Measurements from ENCODE around the gene PLA2G7.
"Not testable (repeated sequence)": the region's sequence is repeated elsewhere in the genome, so short reads cannot be mapped to it uniquely, and the experiment has no call there.

PLA2G7 gene

GRCh38 chr6:46772762-46773161 lies 37.6 kb upstream of the PLA2G7 start:
- Histone ChIP-seq H3K9me3 (replicated peaks in 1 of 11) (peaks cover 0 to 4% (median 0%) of the 10 kb centered on the region in 11 experiments; a peak in 2 of 22 replicates), H4K20me1 (no peaks in the 10 kb centered on the region), H3K27me3 (no peaks in the 10 kb centered on the region), H3K4me1 (peaks cover 0 to 70% (median 8%) of the 10 kb centered on the region in 10 experiments; a peak in 10 of 20 replicates), H3K9ac (peak overlapping the region in 4 of 11 experiments; percentile 32 to 84 (median 74); a peak in 7 of 22 replicates), H3K36me3 (no peaks in the 10 kb centered on the region), H3K4me3 (no peak overlapping the region), H3K27ac (peak overlapping the region in 6 of 11 experiments; percentile 43 to 97 (median 82); a peak in 13 of 22 replicates), H3K4me2 (peak overlapping the region in 5 of 11 experiments; percentile 36 to 83 (median 71); a peak in 10 of 22 replicates)
- peak in 3 of 11 experiments; percentile 42 to 88 (median 76); a peak in 5 of 22 replicates for TF ChIP-seq Cebpa-rat (IDR thresholded peaks at IDR 0.05)

DNA sequence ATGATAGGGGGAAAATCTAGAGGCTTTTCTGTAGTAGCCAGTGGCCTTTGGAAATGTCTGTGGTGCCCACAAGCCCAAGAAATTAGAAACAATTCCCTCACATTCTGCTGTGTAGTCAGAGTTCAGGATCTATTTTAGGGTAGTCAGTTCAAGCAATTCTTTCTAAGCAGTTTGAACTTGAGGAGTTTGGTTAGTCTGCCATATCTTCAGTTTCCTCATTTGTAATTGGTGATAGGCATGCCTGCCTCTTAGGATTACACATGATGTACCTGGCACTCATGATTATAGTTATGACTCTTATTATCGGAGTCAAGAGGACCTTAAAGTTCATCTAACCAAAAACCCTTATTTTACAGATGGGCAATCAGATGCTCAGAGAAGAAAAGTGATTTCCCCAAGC lies 36.8 kb upstream of the PLA2G7 start:
- peaks cover 0 to 6% (median 3%) of the 10 kb centered on the region in 11 experiments; a peak in 5 of 22 replicates for H3K9me3 ChIP-seq (replicated peaks in 1 of 11)
- H3K4me3 ChIP-seq, result no peak overlapping the region
- H3K4me1 ChIP-seq, result peaks cover 0 to 67% (median 8%) of the 10 kb centered on the region in 10 experiments; a peak in 10 of 20 replicates
- H3K36me3 ChIP-seq, result no peaks in the 10 kb centered on the region
- H3K9ac ChIP-seq, result peak overlapping the region in 3 of 11 experiments; percentile 70 to 84 (median 79); a peak in 7 of 22 replicates
- H3K27me3 ChIP-seq, result no peaks in the 10 kb centered on the region
- H3K27ac ChIP-seq, result peak overlapping the region in 6 of 11 experiments; percentile 28 to 97 (median 82); a peak in 11 of 22 replicates
- no peak for TF ChIP-seq Cebpa-rat (IDR thresholded peaks at IDR 0.05)
- peak overlapping the region in 5 of 11 experiments; percentile 36 to 79 (median 71); a peak in 9 of 22 replicates for H3K4me2 ChIP-seq
- H4K20me1 ChIP-seq, result no peaks in the 10 kb centered on the region

DNA sequence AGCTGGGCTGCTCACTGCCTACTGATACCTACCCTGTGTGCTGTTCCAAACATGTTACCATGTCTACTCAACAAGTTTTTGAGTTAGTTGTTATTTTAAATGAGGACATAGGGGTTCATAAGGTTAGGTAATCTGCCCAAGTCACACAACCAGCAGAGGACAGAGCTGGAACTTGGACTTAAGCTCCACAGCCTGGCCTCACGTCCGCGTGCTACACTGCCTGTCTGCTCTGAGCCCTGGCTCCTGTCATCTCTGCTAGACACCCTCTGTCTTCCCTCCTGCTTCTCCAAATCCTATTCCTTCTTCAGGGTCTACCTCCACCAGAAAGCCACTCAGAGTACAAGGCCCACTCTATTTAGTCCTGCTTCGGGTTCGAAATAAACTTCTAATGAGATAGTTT lies 29.8 kb upstream of the PLA2G7 start:
- H3K9ac ChIP-seq, result no peak overlapping the region
- no peaks in the 10 kb centered on the region for H4K20me1 ChIP-seq
- no peaks in the 10 kb centered on the region for H3K27me3 ChIP-seq
- no peak for TF ChIP-seq Cebpa-rat (IDR thresholded peaks at IDR 0.05)
- no peak overlapping the region for H3K27ac ChIP-seq
- no peak overlapping the region for H3K4me3 ChIP-seq
- H3K9me3 ChIP-seq (replicated peaks in 1 of 11), result peaks cover 0 to 9% (median 0%) of the 10 kb centered on the region in 11 experiments; a peak in 4 of 22 replicates
- H3K4me1 ChIP-seq, result peaks cover 0 to under 1% (median 0%) of the 10 kb centered on the region in 10 experiments; a peak in 2 of 20 replicates
- no peak overlapping the region for H3K4me2 ChIP-seq
- H3K36me3 ChIP-seq, result no peaks in the 10 kb centered on the region

DNA sequence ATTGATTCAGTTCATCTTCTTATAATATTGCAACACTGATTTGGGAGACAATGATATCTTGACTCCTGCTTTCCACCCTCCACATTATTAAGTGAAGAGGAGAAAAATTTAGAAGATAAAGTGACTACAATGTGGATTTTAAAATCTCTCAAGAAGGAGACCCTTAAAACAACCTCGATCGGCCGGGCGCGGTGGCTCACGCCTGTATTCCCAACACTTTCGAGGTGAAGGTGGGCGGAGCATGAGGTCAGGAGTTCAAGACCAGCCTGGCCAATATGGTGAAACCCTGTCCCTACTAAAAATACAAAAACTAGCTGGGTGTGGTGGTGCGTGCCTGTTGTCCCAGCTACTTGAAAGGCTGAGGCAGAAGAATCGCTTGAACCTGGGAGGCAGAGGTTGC lies 29.1 kb upstream of the PLA2G7 start:
- H3K36me3 ChIP-seq; H3K4me2 ChIP-seq; H3K4me3 ChIP-seq; H3K9ac ChIP-seq; H4K20me1 ChIP-seq; H3K4me1 ChIP-seq; H3K27me3 ChIP-seq; H3K27ac ChIP-seq; H3K9me3 ChIP-seq (replicated peaks in 1 of 11): not testable (repeated sequence)

DNA sequence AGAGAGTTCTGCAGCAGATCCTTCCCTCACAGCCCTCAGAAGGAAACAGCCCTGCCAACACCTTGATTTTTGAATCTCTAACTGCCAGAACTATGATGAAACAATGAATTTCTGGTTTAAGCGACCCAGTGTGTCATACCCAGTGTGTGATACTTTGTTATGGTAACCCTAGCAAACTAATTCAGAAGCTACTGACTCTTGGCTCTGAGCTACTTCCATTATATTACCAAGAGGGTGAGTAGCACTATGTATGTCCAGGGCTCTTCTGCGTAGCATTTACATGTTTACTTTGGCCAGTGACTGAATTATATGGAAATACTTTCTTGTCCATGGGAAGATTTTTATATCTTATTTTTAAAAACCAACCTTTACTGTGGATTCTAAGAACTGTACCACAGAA lies 28.3 kb upstream of the PLA2G7 start:
- no peak overlapping the region for H3K4me3 ChIP-seq

DNA sequence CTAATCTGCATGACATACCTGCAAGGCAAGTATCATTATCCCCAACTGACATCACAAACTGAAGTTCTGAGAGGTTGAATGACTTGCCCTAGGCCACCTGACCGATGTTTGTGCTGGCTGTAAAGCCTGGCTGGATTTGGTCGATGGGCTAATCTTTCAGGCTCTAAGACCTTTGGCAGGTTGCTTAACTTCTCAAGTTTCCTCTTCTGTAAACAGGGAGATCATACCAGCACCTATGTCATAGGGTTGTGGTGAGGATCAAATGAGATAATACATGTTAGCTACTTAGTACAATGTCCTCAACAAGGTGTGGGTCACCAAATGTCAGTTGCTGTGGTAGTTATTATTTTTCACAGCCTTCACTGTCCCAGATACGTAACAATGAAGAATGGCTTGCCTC lies 25.8 kb upstream of the PLA2G7 start:
- Histone ChIP-seq H3K36me3 (no peaks in the 10 kb centered on the region), H3K4me2 (no peak overlapping the region), H3K27me3 (no peaks in the 10 kb centered on the region), H3K4me1 (peaks cover 0 to 18% (median 0%) of the 10 kb centered on the region in 10 experiments; a peak in 4 of 20 replicates), H3K9ac (no peak overlapping the region), H4K20me1 (no peaks in the 10 kb centered on the region), H3K9me3 (replicated peaks in 1 of 11) (no peaks in the 10 kb centered on the region), H3K4me3 (no peak overlapping the region), H3K27ac (no peak overlapping the region)
- no peak for TF ChIP-seq Cebpa-rat (IDR thresholded peaks at IDR 0.05)

More for the DNA sequence above, 28.3 kb upstream of the PLA2G7 start:
- no peak overlapping the region for H3K4me2 ChIP-seq
- no peaks in the 10 kb centered on the region for H4K20me1 ChIP-seq
- no peaks in the 10 kb centered on the region for H3K4me1 ChIP-seq
- no peak overlapping the region for H3K9ac ChIP-seq
- H3K36me3 ChIP-seq, result no peaks in the 10 kb centered on the region
- H3K27ac ChIP-seq, result no peak overlapping the region
- TF ChIP-seq Cebpa-rat (IDR thresholded peaks at IDR 0.05), result no peak
- H3K9me3 ChIP-seq (replicated peaks in 1 of 11), result peaks cover 0 to 9% (median 0%) of the 10 kb centered on the region in 11 experiments; a peak in 4 of 22 replicates
- H3K27me3 ChIP-seq, result no peaks in the 10 kb centered on the region

DNA sequence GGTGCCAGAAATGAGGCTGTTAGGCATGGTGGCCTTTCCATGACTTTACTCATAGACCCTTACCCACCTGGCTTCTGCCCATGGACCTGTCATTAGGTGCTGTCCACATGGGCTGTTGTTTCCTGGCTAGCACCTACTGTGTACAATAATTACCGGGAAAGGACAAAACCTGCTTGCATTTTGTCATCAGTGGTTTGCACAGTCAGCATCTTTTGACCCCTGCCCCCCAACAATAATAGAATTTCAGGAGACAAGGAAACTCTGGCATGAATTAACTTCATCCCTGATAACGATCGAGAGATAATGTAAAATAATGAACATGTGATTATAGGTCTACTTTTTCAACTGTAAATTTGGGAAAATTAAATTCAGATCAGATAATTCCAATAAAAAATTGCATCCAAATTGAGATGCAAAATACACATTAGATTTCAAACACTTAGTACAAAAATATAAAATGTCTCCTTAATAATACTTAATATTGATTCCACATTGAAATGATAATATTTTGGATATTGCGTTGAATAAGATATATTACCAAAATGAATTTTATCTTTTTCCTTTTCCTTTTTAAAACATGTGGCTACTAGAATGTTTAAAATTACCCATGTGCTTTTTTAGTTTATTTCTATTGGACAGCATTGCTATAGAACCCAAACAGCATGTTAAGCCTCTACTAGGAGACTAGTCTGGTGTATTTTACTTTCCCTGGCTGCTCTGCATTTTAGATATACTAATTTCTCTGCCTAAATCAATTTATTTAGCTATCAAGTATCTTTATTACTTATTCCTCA lies 24.0 kb upstream of the PLA2G7 start:
- Histone ChIP-seq H3K27me3 (no peaks in the 10 kb centered on the region), H3K4me2 (no peak overlapping the region), H3K36me3 (no peaks in the 10 kb centered on the region), H3K9me3 (replicated peaks in 1 of 11) (no peaks in the 10 kb centered on the region), H4K20me1 (no peaks in the 10 kb centered on the region), H3K27ac (no peak overlapping the region), H3K4me3 (no peak overlapping the region), H3K9ac (no peak overlapping the region), H3K4me1 (peaks cover 0 to 20% (median 0%) of the 10 kb centered on the region in 10 experiments; a peak in 4 of 20 replicates)
- no peak for TF ChIP-seq Cebpa-rat (IDR thresholded peaks at IDR 0.05)

GRCh38 chr6:46757214-46757596 lies 22.0 kb upstream of the PLA2G7 start:
- no peak overlapping the region for H3K4me3 ChIP-seq
- H3K9ac ChIP-seq, result no peak overlapping the region
- TF ChIP-seq Cebpa-rat (IDR thresholded peaks at IDR 0.05), result no peak
- H3K27ac ChIP-seq, result peak overlapping the region in 2 of 11 experiments; percentile 11 to 23; a peak in 2 of 22 replicates
- no peaks in the 10 kb centered on the region for H4K20me1 ChIP-seq
- H3K36me3 ChIP-seq, result no peaks in the 10 kb centered on the region
- peaks cover 0 to 20% (median 0%) of the 10 kb centered on the region in 10 experiments; a peak in 4 of 20 replicates for H3K4me1 ChIP-seq
- H3K27me3 ChIP-seq, result no peaks in the 10 kb centered on the region
- H3K4me2 ChIP-seq, result peak overlapping the region in 2 of 11 experiments; percentile 32 to 70; a peak in 4 of 22 replicates
- H3K9me3 ChIP-seq (replicated peaks in 1 of 11), result no peaks in the 10 kb centered on the region

- no peaks in the 10 kb centered on the region for H3K9me3 ChIP-seq (replicated peaks in 1 of 11)
- TF ChIP-seq Cebpa-rat (IDR thresholded peaks at IDR 0.05), result no peak
- no peaks in the 10 kb centered on the region for H3K36me3 ChIP-seq
- H3K27ac ChIP-seq, result peak overlapping the region in 1 of 11 experiments; percentile 1; a peak in 1 of 22 replicates
- peak overlapping the region in 2 of 11 experiments; percentile 32 to 70; a peak in 4 of 22 replicates for H3K4me2 ChIP-seq
- no peaks in the 10 kb centered on the region for H4K20me1 ChIP-seq
- no peak overlapping the region for H3K9ac ChIP-seq
- H3K4me3 ChIP-seq, result no peak overlapping the region
- no peaks in the 10 kb centered on the region for H3K27me3 ChIP-seq
- peaks cover 0 to 20% (median 0%) of the 10 kb centered on the region in 10 experiments; a peak in 4 of 20 replicates for H3K4me1 ChIP-seq
Measured at GRCh38 chr6:46756469-46757213, 21.5 kb upstream of the PLA2G7 start.

Measured in BLaER1 treated with 17β-estradiol and CSF1 and Interleukin-3, amounts not matched to agents 10 nM and 100 nM (cell line).